Vagina (tissue), 2 donors: ENCODE data around the gene IL12RB2. TPM values are rescaled to one million over a fixed set of nuclear protein-coding genes. Genes with fewer than 3 reads are reported as not detected.
"Not testable (repeated sequence)": the region's sequence is repeated elsewhere in the genome, so short reads cannot be mapped to it uniquely, and the experiment has no call there.

Experiments
- DNase-seq, 2 donors: peaks; one replicate each; pipeline ENCODE4 v3.0.0-alpha.2; 2017; ENCODE audit errors: extremely low spot score in 2 of 2
- H3K27ac ChIP-seq: fragments of 200-600 bp; sonication (generic); one replicate; pipeline ENCODE4 v1.5.1; 2019
- H3K27me3 ChIP-seq: fragments of 200-600 bp; sonication (generic); one replicate; pipeline ENCODE4 v1.5.1; 2019
- H3K36me3 ChIP-seq, 2 donors: fragments of 200-600 bp; sonication (generic); one replicate each; pipeline ENCODE4 v1.5.1; 2017 to 2019
- H3K4me1 ChIP-seq: fragments of 200-600 bp; sonication (generic); one replicate; pipeline ENCODE4 v1.5.1; 2019
- H3K4me3 ChIP-seq, 2 donors: fragments of 200-600 bp; sonication (generic); 1 replicate in 1 of 2; 2 replicates in 1 of 2; pipeline ENCODE4 v1.5.1; 2016 to 2019
- H3K9me3 ChIP-seq: fragments of 200-600 bp; sonication (generic); one replicate; pipeline ENCODE4 v1.5.1; 2019
- POLR2A ChIP-seq, 2 donors: fragments of 450-650 bp; IDR thresholded peaks; one replicate each; pipeline ENCODE4 v1.6.1; 2017; ENCODE audit warnings: antibody characterized with exemption in 2 of 2, mild to moderate bottlenecking in 2 of 2, moderate library complexity in 2 of 2
- POLR2AphosphoS5 ChIP-seq, 2 donors: sonication (generic); formaldehyde crosslinking; IDR thresholded peaks; one replicate each; pipeline ENCODE4 v1.9.0; 2017; ENCODE audit warnings: antibody characterized with exemption in 2 of 2, mild to moderate bottlenecking in 2 of 2, low read depth in 1 of 2; ENCODE audit not compliant: insufficient read depth in 1 of 2
- intact Hi-C: fragments of 100-400 bp; cut with DNase I; formaldehyde crosslinking; loops from one replicate; pipeline ENCODE4 v1.15.1; 2023
- total RNA-seq: library from RNA; depleted of rRNA; stranded (reverse); fragments of >200 nt; gene quantifications from one replicate; pipeline ENCODE4 v1.2.3, GENCODE V29; 2016
- TF ChIP-seq, protein P1 (sequence below), 3 experiments: fragments of 450-650 bp in 2 of 3; fragments of 200-600 bp in 1 of 3; sonication (generic) in 1 of 3; IDR thresholded peaks; one replicate each; pipeline ENCODE4 v1.5.1; 2017 to 2019; ENCODE audit warnings: antibody characterized with exemption in 3 of 3, mild to moderate bottlenecking in 2 of 3, moderate library complexity in 2 of 3

The IL12RB2 gene
- total RNA-seq, 1 donor from 2014 or later, result 0.74 TPM

DNA sequence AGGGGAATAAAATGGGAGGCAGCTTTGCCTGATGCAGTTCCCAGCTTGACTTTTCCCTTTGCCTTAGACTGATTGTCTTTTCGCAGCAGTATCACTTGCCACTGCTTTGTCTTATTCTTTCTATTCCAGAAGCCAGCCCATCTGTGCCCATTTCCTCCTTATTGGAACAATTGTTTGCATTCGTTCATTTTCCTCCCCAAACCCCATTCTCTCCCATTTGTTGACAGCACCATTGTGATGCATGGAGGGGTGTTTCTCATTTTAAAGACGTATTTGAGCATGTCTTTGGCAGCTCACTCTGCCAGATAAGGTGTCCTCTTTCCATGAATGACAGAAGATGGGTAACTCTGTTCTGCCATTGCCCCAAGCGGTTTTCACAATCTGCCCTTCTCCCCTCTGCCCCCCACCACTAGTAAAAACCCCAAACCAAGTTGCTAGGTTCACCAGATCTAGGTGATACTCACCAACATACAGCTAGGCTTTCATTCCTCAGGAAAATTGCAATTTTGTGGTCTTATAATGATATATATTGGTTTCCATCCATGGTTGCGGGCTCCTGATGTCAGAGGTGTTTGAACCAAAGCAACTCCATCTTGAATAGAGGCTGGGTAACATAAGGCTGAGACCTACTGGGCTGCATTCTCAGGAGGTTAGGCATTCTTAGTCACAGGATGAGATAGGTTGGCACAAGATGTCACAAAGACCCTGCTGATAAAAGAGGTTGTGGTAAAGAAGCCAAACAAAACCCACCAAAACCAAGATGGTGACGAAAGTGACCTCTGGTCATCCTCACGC lies 91.7 kb downstream of the IL12RB2 start:
- H3K4me3 ChIP-seq, result no peak overlapping the region
- DNase-seq, result no peak
- peaks cover 0 to 6% of the 10 kb centered on the region in 2 donors for H3K36me3 ChIP-seq
- no peaks in the 10 kb centered on the region for H3K9me3 ChIP-seq
- intact Hi-C loops, result no loop called here
- H3K27ac ChIP-seq, result no peak overlapping the region
- H3K4me1 ChIP-seq, result peaks cover 3% of the 10 kb centered on the region
- TF ChIP-seq, protein P1, sequence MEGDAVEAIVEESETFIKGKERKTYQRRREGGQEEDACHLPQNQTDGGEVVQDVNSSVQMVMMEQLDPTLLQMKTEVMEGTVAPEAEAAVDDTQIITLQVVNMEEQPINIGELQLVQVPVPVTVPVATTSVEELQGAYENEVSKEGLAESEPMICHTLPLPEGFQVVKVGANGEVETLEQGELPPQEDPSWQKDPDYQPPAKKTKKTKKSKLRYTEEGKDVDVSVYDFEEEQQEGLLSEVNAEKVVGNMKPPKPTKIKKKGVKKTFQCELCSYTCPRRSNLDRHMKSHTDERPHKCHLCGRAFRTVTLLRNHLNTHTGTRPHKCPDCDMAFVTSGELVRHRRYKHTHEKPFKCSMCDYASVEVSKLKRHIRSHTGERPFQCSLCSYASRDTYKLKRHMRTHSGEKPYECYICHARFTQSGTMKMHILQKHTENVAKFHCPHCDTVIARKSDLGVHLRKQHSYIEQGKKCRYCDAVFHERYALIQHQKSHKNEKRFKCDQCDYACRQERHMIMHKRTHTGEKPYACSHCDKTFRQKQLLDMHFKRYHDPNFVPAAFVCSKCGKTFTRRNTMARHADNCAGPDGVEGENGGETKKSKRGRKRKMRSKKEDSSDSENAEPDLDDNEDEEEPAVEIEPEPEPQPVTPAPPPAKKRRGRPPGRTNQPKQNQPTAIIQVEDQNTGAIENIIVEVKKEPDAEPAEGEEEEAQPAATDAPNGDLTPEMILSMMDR (IDR thresholded peaks at IDR 0.05), result no peak
- no peak for TF ChIP-seq POLR2A (IDR thresholded peaks at IDR 0.05)
- H3K27me3 ChIP-seq, result no peaks in the 10 kb centered on the region

DNA sequence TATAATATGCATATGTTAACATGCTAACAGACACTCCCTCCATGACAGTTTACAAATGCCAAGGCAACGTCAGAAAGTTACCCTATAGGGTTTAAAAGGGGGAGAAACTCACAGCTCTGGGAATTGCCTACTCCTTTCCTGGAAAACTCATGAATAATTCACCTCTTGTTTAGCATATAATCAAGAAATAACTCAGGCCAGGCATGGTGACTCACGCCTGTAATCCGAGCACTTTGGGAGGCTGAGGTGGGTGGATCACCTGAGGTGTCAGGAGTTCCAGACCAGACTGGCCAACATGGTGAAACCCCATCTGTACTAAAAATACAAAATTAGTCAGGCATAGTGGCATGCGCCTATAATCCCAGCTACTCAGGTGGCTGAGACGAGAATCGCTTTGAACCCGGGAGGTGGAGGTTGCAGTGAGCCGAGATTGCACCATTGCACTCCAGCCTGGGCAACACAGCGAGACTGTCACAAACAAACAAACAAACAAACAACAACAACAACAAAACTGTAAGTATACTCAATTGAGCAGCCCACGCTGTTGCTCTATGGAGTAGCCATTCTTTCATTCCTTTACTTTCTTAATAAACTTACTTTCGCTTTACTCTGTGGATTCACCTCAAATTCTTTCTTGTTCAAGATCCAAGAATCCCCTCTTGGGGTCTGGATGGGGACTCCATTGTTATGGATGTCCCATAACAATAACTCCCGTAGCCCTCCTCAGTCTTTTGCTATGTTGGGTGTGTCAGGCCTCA lies 92.5 kb downstream of the IL12RB2 start:
- DNase-seq, intact Hi-C loops, H3K4me3 ChIP-seq, H3K9me3 ChIP-seq, H3K27me3 ChIP-seq, H3K27ac ChIP-seq, H3K36me3 ChIP-seq: not testable (repeated sequence)
- H3K4me1 ChIP-seq, result peaks cover 11% of the 10 kb centered on the region

- intact Hi-C loops, result no loop called here
- no peak for TF ChIP-seq POLR2AphosphoS5 (IDR thresholded peaks at IDR 0.05; ENCODE audit: insufficient read depth in 1 of 2, low read depth in 1 of 2)
- no peak for TF ChIP-seq POLR2A (IDR thresholded peaks at IDR 0.05)
- TF ChIP-seq, protein P1 (IDR thresholded peaks at IDR 0.05), result no peak
- no peaks in the 10 kb centered on the region for H3K9me3 ChIP-seq
- peaks cover 16% of the 10 kb centered on the region for H3K4me1 ChIP-seq
- no peak overlapping the region for H3K27ac ChIP-seq
- DNase-seq, result no peak
- H3K36me3 ChIP-seq, result no peaks in the 10 kb centered on the region
- H3K27me3 ChIP-seq, result no peaks in the 10 kb centered on the region
- no peak overlapping the region for H3K4me3 ChIP-seq
These were observed 93.8 kb downstream of the IL12RB2 start for GRCh38 chr1:67401443-67401842.

- TF ChIP-seq POLR2A (IDR thresholded peaks at IDR 0.05) (no peak), POLR2AphosphoS5 (IDR thresholded peaks at IDR 0.05; ENCODE audit: insufficient read depth in 1 of 2, low read depth in 1 of 2) (no peak)
- Histone ChIP-seq H3K27ac (no peak overlapping the region), H3K9me3 (no peaks in the 10 kb centered on the region), H3K4me1 (peaks cover 25% of the 10 kb centered on the region), H3K36me3 (no peaks in the 10 kb centered on the region), H3K27me3 (no peaks in the 10 kb centered on the region), H3K4me3 (no peak overlapping the region)
- intact Hi-C loops, result no loop called here
- no peak for DNase-seq
These were observed 96.5 kb downstream of the IL12RB2 start for GRCh38 chr1:67404212-67404620.

GRCh38 chr1:67405473-67406245 lies 98.0 kb downstream of the IL12RB2 start:
- intact Hi-C loops, result no loop called here
- TF ChIP-seq, protein P1 (IDR thresholded peaks at IDR 0.05), result no peak
- no peak for TF ChIP-seq POLR2AphosphoS5 (IDR thresholded peaks at IDR 0.05; ENCODE audit: insufficient read depth in 1 of 2, low read depth in 1 of 2)
- no peak for TF ChIP-seq POLR2A (IDR thresholded peaks at IDR 0.05)

More at GRCh38 chr1:67405473-67406245, 98.0 kb downstream of the IL12RB2 start:
- no peak overlapping the region for H3K4me3 ChIP-seq
- no peak overlapping the region for H3K27ac ChIP-seq
- peaks cover 35% of the 10 kb centered on the region for H3K4me1 ChIP-seq
- no peaks in the 10 kb centered on the region for H3K27me3 ChIP-seq
- peaks cover 0 to 9% of the 10 kb centered on the region in 2 donors for H3K36me3 ChIP-seq
- no peak for DNase-seq
- no peaks in the 10 kb centered on the region for H3K9me3 ChIP-seq
